Fibroblast of skin of scalp (primary cell): Measurements from ENCODE around the gene FOXJ3.

ENCODE experiments used
- DNase-seq: peaks from one replicate; pipeline ENCODE4 v3.0.0-alpha.2; 2013

The FOXJ3 gene

DNA sequence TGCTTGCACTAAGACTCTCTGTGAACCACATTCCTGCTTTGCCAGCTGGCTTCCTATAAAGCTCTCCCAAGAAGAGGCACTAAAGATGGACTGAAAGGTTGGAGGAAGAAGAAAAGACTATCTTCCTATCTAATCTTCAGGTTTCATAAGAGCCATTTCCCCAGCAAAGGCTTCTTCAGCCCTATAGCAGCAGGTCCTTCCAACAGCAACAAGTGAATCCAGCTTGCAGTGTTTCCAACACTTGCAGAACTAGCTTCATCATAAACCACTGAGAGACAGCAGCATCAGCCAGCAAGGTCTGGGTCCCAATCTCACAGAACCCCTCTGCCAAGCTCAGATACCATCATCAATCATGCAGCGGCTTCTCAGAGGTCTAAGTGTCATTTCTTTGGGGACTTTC, 28.1 kb downstream of the FOXJ3 start:
- no peak for DNase-seq

DNA sequence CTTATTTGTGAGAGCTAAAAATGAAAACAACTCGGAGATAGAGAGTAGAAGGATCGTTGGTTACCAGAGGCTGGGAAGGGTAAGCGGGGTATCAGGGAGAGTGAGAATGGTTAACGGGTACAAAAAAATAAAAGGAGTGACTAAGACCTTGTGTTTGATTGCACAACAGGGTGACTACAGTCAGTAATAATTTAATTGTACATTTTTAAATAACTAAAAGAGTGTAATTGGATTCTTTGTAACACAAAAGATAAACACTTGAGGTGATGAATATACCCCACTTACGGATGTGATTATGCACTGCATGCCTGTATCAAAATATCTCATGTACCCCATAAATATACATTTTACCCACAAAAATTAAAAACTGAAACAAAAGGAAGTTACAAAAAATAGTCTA, 29.4 kb downstream of the FOXJ3 start:
- no peak for DNase-seq

DNA sequence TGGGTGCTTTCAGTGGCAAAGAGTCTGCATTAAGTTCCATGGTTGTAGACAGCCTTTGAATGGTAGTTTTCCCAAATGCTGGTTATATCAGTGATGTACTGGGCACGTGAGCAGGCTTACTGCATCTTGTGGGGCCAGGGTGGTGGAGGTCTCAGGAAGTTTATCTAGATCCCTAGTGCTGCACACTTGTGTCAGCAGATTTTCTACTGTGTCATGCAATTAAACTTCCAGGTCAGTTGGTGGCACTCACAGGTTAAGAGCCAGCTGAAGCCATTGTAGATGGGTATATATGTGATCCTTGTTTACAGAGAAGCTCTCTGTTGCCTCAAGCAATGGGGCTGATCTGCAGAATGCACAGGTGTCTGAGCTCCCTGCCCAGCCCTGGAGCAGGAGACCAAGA, 33.0 kb downstream of the FOXJ3 start:
- no peak for DNase-seq

DNA sequence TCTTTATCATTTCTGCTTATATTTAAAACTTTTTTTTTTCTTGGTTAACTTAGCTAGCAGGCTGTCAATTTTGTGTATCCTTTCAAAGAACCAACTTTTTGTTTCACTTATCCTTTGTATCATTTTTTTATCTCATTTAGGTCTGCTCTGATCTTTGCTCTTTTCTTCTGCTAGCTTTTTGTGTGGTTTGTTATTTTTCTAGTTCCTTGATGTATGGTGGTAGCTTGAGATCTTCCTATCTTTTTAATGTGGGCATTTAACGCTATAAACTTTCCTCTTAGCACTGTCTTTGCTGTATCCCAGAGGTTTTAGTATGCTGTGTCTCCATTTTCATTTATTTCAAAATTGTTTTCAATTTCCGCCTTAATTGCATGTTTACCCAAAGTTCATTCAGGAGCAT, 36.5 kb downstream of the FOXJ3 start:
- no peak for DNase-seq

DNA sequence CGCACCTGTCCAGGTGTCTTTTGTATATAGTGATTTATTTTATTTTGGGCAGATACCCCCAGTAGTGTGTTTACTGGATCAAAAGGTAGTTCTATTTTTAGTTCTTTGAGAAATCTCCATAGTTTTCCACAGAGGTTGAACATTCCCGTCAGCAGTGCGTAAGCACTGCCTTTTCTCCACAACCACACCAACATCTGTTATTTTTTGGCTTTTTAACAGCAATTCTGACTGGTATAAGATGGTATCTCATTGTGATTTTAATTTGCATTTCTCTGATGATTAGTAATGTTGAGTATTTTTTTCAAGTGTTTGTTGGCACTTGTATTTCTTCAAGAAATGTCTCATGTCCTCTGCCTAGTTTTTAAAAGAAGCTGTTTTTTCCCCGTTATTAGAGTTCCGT, 39.2 kb downstream of the FOXJ3 start:
- no peak for DNase-seq

DNA sequence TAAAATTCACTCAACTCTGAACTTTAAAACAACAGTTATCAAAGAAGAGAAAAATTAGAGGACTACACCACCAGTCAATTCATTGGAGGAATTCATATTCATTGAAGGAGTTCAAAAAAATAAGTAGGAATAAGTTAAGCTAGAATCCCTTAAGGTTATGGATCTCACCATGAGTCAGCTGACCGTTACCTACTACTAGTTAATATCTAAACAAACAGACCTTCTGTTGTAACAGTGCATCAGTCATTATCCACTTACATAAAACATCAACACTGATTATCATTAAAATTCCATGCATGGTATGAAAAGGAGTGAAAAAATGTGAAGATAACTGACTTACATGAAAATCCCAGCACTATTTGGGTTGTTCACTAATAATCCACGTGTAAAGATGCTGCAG, 44.9 kb downstream of the FOXJ3 start:
- no peak for DNase-seq

DNA sequence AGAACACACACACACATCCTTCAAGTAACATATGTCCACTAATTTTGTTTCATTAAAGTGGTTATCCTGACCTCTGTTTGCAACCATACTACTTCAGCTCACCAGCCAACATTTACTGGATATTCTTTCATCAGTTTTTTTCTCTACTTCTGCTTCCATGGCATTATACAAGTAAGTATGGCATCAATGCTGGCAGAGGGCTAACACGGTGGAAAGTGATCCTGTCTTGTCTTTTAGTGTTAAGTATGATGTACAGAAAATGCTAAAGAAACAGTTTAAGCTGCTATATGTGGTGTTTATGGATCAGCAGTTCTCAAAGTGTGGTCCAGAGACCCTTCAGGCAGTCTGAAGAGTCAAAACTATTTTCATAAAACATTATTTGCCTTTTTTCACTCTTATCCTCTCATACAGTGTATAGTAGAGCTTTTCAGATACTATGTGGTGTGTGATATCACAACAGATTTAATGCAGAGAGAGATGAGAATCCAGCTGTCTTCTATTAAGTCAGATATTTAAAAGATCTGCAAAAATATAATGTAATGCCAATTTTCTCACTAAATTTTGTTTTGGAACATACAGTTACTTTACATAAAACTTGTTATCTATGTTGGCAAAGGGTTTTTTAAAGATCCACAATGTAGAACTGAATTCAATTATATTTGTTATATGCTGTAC, 46.6 kb downstream of the FOXJ3 start:
- DNase-seq: no peak

DNA sequence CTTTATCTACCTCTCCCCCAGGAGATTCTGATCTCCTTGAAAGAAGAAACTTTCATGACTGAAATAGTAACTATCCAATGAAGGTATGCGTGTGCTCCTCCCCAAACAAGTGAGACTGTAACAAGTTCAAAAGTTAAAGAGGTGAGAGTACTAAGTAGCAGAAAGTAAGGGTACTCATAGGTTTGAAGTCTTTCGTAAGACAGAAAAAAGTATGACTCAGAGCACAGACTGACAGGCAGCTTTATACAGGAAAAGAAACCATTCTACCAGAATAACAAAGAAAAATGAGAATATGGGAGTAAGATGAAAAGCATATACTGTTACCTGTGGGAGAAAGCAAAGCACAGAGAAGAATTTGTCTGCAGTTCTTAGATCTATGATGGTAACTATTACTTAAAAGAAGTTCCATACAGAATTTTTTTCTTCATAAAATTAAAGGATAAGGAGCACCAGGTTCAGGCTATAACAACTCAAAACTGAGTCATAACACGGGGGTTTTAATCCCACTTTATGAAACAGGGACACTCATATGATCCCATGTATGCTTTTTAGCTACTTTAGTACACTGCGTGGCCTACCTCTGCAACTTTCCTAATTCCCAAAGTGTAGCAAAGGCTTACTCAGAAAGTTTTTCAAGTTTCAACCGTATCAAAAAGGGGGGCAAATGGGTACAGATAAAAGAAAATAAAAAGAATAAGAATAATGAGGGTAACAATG, 52.0 kb downstream of the FOXJ3 start:
- DNase-seq: peak; percentile 18

DNA sequence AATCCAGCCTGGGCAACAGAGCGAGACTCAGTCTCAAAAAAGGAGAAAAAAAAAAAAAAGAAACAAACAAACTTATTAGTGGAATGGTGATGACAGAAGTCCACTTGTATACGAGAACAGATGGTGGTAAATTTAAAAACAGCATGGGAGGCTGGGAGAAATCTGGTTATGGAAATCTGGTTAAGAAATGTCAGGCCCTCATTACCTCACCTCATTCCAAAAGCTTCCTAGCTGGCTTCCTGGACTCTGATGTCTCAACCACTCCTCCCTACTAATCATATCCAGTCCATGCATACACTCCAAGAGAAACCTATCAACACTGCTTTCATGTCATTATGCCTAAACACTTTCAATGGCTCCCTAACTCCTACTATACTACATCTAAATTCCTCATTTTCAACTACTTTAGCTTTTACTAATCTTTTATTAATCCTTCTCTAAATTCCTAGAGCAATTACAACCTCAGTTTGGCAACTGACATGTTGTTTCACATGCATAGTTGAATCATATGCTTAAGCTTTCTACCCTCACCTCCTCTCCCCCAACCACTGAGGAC, 52.9 kb downstream of the FOXJ3 start:
- DNase-seq: peak; percentile 60

DNA sequence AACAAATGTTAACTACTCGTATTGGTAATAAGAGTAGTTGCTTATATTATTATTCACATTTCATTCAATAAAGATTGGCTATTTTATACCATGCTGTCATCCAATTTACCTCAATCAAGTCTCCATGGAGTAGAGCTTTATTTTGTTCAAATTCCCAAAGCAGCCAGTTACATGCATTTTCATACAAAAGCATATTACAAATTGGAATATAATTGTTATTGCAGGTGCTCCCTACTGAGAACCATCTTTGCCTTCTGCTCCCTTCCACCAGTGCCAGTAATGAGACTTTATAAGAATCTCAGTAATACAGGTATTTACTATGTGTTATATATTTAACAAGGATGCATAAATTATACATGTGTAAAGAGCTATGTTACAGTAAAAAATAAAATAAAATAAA, 54.2 kb downstream of the FOXJ3 start:
- DNase-seq: no peak

DNA sequence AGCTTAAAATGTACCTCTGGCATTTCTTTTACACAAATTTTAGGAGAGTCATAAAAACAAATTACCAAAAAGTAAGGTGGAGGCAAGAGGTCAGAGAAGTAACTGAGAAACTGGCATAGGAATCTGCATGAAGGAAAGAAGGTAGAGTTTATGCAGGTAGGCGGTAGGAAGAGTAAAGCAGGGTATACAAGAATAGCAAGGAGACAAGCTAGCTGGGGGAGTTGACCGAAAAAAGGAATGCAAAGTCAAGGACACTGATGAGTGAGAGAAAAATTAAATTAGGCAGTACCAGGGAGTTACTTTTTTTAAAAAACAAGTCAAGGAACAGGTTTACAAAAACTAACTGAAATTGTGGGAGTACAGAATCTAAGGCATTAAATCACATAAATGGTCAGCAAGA, 56.0 kb downstream of the FOXJ3 start:
- no peak for DNase-seq

DNA sequence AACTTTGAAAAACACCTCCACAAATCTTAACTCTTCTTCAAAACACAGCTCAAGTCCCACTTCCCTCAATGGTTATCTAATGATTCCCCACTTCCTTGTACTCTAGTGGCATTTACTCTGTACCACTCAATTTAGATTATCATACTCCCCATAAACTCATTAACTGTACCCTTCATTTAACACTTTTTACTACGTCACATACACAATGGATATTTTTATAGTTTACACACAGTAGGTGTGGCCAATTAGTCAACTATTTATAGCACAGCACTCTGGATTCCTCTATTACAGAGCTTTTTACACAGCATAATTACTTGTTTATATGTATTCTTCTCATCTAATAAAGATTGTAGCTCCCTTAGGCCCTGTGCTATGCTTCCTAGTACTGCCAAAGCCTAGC, 62.1 kb downstream of the FOXJ3 start:
- no peak for DNase-seq

DNA sequence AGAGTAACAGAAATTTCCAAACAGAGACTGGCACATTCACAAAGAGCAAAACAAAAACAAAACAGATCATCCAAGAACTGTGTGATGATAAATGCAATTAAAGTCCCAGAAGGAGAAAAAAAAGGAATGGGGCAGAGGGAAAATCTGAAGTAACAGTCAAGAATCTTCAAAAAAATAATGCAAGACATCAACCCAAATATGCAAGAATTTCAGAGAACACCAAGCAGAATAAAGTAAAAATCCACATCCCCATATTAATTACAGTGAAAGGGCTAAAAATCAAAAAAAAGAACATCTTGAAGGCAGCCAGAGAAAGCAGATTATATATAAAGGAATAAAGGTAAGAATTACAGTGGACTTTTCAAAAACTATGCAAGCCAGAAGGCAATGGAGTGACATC, 67.1 kb downstream of the FOXJ3 start:
- DNase-seq: no peak

DNA sequence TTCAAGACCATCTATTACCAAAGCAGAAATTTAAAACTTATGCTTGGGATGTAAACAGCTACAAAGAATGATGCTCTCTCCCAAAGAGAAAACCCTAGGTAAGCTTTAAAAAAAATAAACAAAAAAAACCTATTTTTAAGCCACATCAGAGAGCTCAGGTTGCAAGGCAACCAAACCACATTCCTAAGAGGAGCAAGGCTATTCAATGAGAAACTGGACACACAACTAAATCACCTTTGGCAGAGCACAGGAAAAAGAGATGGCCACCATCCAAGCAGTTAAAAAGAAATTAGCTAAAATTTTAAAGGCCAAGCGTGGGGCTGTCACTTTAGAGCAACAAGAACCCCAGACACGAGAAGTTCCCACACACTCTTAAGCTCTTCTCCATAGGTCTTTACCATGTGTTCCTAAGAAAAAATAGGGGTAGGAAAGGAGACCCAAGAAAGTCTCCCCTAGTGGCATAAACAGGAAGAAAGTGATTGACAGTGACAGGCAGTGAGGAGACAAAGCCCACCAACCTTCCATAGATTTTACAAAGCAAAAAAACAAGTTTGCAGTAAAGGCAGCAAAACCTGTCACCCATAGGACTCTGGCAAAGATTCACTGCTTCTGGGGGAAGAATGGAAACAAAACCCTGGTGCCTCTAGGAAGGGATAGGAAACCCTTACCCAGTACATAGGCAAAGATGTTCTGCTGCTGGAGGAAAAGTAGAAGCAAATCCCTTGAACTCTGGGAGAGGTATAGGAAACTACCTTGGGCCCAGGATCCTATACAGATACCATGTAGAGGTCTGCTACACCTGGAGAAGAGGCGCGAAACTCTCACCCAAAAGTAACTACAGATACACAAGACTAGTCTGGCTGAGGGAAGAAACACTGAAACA, 68.5 kb downstream of the FOXJ3 start:
- no peak for DNase-seq

DNA sequence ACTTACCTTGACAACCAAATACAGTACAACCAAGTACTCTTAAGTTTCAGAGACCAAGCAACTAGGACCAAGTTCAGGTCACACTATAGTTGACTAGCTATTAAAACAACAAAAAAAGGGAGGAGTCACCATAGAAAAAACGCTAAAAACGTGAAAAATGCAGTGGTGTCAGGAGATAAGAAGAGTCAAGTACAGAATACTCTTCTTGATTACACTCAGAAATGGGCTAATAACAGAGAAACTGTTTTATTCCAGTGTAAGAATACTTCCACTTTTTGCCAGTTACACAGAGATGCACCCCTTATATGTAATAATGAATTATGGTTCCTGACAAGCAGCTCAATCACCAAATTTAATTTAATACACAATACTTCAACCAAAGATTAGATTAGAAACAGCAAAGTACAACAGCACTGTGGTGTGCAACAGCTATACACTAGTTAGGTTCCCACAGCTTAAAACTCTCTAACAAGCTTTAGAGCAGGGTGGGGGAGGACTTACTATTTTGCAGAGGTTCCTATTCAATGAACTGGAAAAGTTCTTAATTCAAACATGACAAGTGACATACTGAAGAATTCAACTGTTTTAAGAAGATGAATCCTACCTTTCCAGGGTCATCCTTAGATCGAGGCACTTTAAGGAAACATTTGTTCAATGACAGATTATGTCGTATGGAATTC, 70.4 kb downstream of the FOXJ3 start:
- DNase-seq: no peak

DNA sequence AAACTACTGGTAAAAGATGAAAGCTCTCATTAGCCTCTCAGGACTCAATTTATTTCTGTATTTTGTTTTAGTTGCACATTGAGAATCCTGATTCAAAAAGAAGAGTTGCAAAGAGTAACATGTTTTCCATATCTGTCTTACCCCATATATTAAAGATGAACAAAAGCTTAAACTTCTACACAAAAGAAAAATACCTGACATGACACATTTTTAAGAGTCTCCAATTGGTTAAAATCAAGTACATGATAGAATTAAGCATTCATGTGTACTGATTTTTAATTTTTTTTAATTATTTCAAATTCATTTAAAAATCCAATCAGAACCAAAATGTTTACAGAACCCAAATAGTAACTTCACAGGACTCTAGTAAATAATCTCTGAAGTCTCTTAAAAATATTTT, 72.0 kb downstream of the FOXJ3 start:
- no peak for DNase-seq

DNA sequence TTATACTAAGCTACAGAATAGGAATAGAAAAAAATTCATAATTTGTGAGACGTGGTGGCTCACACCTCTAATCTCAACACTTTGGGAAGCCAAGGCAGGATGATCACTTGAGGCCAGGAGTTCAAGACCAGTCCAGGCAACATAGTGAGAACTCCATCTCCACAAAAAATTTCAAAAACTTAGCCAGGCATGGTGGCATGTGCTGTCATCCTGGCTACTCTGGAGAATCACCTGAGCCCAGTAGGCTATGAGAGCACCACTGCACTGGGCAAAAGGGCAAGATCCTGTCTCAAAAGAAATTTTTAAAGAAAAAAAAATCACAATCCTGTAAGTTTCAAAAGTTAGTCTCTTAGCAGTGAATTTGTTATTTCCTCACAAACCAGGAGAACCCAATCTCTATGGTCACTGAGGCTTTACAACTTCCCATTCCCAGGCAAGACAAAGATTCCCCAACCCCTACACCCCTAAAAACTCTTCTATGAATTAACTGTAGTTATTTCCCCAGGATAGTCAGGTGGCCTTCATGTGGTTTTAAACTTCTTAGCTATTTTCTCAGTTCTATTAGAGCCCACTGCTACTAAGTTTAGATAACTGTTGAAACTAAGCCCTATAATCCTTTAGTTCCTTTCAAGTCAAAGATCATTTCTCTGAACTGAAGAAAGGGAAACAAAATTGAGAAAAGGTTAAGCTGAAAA, 74.5 kb downstream of the FOXJ3 start:
- DNase-seq: no peak

DNA sequence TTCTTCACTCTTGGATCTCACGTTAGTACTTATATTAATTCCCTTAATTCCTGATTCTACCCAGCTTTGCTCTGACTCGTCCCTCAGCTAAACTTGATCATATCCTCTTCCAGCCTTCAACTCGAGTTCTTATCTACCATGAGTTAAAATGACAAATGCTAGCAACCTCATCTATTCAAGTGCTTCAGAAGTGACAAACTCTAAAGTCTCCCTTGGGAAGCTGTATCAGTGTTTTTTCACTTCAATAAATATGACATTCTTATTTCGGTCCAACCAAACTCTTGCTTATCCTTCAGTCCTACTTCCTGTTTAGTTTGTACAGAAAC, 75.3 kb downstream of the FOXJ3 start:
- DNase-seq: peak; percentile 5

DNA sequence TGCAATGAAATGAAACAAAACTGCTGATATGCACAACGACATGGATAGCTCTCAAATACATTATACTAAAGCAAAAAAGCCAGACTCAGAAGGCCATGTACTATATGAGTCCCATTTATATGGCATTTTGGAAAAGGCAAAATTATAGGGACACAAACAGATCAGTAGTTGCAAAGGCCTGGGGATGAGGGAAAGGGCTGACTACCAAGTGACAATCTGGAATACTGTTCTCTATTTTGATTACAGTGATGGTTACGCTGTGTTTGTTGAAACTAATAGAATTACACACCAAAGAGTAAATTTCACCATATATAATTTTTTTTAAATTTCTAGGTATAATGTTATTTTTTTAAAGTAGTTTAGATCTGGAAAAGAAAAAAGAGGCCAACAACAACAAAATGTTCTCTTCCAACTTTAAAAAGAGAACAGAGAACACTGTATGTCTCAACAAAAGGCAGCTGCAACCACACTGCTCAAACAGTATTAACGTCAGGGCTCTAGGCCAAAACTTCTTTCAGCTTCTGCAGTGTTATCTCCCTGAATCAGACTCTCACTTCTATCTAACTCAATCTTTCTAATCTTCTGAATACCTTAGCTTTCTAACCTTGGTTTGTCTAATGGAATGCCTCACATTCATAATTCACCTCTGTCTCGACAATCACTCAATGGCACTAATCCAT, 75.8 kb downstream of the FOXJ3 start:
- peak; percentile 18 for DNase-seq

DNA sequence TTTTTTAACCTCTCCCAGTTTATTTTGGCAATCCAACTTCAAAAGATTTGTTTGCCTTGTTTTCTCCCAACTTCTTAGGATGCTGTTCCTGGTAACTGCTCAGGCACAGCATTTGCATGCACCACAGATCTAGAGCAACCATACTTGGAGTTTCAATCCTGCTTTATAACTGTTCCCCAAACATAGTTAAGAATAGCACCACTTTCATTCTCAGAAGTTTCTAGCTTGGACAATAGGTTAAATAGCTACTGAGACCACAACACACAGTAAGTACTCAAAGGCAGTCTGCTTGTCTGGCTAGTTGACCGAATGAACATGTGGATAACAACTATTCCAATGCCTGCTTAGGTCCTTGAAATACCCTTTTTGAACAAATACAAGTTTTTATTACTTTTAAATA, 76.8 kb downstream of the FOXJ3 start:
- DNase-seq: no peak

DNA sequence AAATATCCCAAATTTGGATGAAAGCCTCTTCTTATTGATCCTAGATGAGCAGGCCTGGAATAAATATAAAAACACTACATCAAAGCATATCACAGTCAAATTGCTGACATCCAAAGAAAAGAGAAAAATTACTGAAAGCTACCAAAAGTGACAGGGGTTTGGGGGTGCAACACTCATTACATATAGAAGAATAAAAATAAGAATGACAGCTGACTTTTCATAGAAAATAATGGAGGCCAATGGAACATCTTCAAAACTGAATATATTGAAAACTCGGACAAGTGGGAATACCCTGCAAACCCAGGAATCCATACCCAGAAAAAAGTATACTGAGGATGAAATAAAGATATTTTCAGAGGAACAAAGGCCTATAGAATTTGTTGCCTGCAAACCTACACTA, 84.0 kb downstream of the FOXJ3 start:
- no peak for DNase-seq

DNA sequence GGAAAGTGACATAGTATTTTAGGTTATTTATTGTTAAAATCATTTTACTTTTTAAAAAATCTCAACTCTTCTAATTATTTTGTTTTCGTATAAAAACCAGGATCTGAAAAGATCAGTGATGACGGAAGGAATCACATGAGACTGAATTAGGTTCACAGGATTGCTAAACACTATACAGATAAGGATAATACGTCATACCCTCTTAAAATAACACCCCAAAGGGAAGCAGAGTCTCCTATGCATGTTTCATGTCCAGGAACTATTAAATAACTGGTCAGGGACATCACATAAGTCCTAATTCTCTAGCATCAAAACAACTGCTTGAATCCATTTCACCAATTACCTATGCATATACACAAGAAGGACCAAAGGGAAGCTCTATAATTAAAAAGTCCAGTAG, 84.9 kb downstream of the FOXJ3 start:
- DNase-seq: no peak
